Activated naive CD4-positive, alpha-beta T cell treated with anti-CD3 and anti-CD28 coated beads, Interleukin-2, amount 10 ng/mL, durations not matched to agents 7 days and 5 days (primary cell): Measurements from ENCODE around the gene POLE.

Experiments used
- CTCF ChIA-PET: fragments of 350-600 bp; sonication (Branson Sonifier 250); formaldehyde crosslinking; loops from one replicate; lab custom pipeline; 2021; ENCODE audit warnings: antibody characterized with exemption; lab: Charles Lee
- DNase-seq: peaks from one replicate; pipeline ENCODE4 v3.0.0-alpha.2; 2020
- H3K27ac Mint-ChIP-seq: one replicate; pipeline ENCODE4 v1.8.0; 2021; ENCODE audit warnings: mild to moderate bottlenecking, moderate library complexity, mixed read lengths
- H3K27me3 Mint-ChIP-seq: one replicate; pipeline ENCODE4 v1.8.0; 2021; ENCODE audit warnings: mild to moderate bottlenecking, mixed read lengths
- H3K36me3 Mint-ChIP-seq: one replicate; pipeline ENCODE4 v1.8.0; 2021; ENCODE audit warnings: mixed read lengths
- H3K4me1 Mint-ChIP-seq: one replicate; pipeline ENCODE4 v1.8.0; 2021; ENCODE audit warnings: mixed read lengths
- H3K4me3 Mint-ChIP-seq: one replicate; pipeline ENCODE4 v1.8.0; 2021; ENCODE audit warnings: mild to moderate bottlenecking, moderate library complexity, mixed read lengths
- H3K9me3 Mint-ChIP-seq: one replicate; pipeline ENCODE4 v1.8.0; 2021; ENCODE audit warnings: mixed read lengths

Gene POLE

GRCh38 chr12:132630672-132631071 lies 56.5 kb downstream of the POLE start:
- Mint-ChIP-seq H3K4me1 (no peaks in the 10 kb centered on the region), H3K9me3 (no peaks in the 10 kb centered on the region), H3K4me3 (no peak overlapping the region), H3K27me3 (no peaks in the 10 kb centered on the region), H3K27ac (no peak overlapping the region), H3K36me3 (peaks cover 54% of the 10 kb centered on the region)
- CTCF ChIA-PET, result interaction anchor here (1.8 kb wide), 1 partner anchor 16 kb away, joined by 8 read pairs; no protein-coding TSS in a partner anchor
- DNase-seq, result no peak

- Mint-ChIP-seq H3K9me3 (no peaks in the 10 kb centered on the region), H3K27me3 (no peaks in the 10 kb centered on the region)
Measured at GRCh38 chr12:132629330-132629729, 57.8 kb downstream of the POLE start.

GRCh38 chr12:132625731-132626430 lies 61.3 kb downstream of the POLE start:
- no peak for DNase-seq
- Mint-ChIP-seq H3K4me3 (no peak overlapping the region), H3K27me3 (peaks cover 11% of the 10 kb centered on the region)

More at GRCh38 chr12:132629330-132629729, 57.8 kb downstream of the POLE start:
- DNase-seq, result no peak
- H3K27ac Mint-ChIP-seq, result no peak overlapping the region
- H3K4me3 Mint-ChIP-seq, result no peak overlapping the region
- no peaks in the 10 kb centered on the region for H3K4me1 Mint-ChIP-seq
- peaks cover 48% of the 10 kb centered on the region for H3K36me3 Mint-ChIP-seq
- CTCF ChIA-PET, result interaction anchor here (1.8 kb wide), 1 partner anchor 14 kb away, joined by 8 read pairs; no protein-coding TSS in a partner anchor

GRCh38 chr12:132624910-132625630 lies 62.1 kb downstream of the POLE start:
- H3K9me3 Mint-ChIP-seq, result no peaks in the 10 kb centered on the region
- no peak overlapping the region for H3K27ac Mint-ChIP-seq
- CTCF ChIA-PET, result no interaction called here
- H3K4me1 Mint-ChIP-seq, result peaks cover 5% of the 10 kb centered on the region
- H3K27me3 Mint-ChIP-seq, result peaks cover 19% of the 10 kb centered on the region
- H3K36me3 Mint-ChIP-seq, result peaks cover 20% of the 10 kb centered on the region
- no peak for DNase-seq
- no peak overlapping the region for H3K4me3 Mint-ChIP-seq

More at GRCh38 chr12:132625731-132626430, 61.3 kb downstream of the POLE start:
- CTCF ChIA-PET, result no interaction called here
- peaks cover 26% of the 10 kb centered on the region for H3K36me3 Mint-ChIP-seq
- H3K4me1 Mint-ChIP-seq, result peaks cover 5% of the 10 kb centered on the region
- no peak overlapping the region for H3K27ac Mint-ChIP-seq
- H3K9me3 Mint-ChIP-seq, result no peaks in the 10 kb centered on the region

- H3K9me3 Mint-ChIP-seq, result no peaks in the 10 kb centered on the region
- DNase-seq, result no peak
- no peak overlapping the region for H3K4me3 Mint-ChIP-seq
- H3K4me1 Mint-ChIP-seq, result peaks cover 5% of the 10 kb centered on the region
- H3K27ac Mint-ChIP-seq, result no peak overlapping the region
- CTCF ChIA-PET, result no interaction called here
- H3K36me3 Mint-ChIP-seq, result peaks cover 14% of the 10 kb centered on the region
- peaks cover 26% of the 10 kb centered on the region for H3K27me3 Mint-ChIP-seq
Measured at GRCh38 chr12:132624186-132624855, 62.8 kb downstream of the POLE start.

- Mint-ChIP-seq H3K27ac (peak overlapping the region; percentile 22), H3K36me3 (peaks cover 8% of the 10 kb centered on the region), H3K4me1 (peaks cover 5% of the 10 kb centered on the region), H3K4me3 (no peak overlapping the region), H3K9me3 (no peaks in the 10 kb centered on the region), H3K27me3 (peaks cover 30% of the 10 kb centered on the region)
- CTCF ChIA-PET, result interaction anchor here (1.1 kb wide), 1 partner anchor 8 kb away, joined by 3 read pairs; no protein-coding TSS in a partner anchor
- DNase-seq, result no peak
Measured at GRCh38 chr12:132623072-132623869, 63.9 kb downstream of the POLE start.

GRCh38 chr12:132622437-132623071 lies 64.6 kb downstream of the POLE start:
- Mint-ChIP-seq H3K9me3 (peaks cover 3% of the 10 kb centered on the region), H3K27ac (peak overlapping the region; percentile 22), H3K4me1 (peaks cover 9% of the 10 kb centered on the region), H3K4me3 (no peak overlapping the region), H3K27me3 (peaks cover 37% of the 10 kb centered on the region), H3K36me3 (peaks cover 13% of the 10 kb centered on the region)
- CTCF ChIA-PET, result interaction anchor here (1.1 kb wide), 2 partner anchors 8 to 209 kb away, joined by 3 read pairs; no protein-coding TSS in a partner anchor
- DNase-seq, result no peak

GRCh38 chr12:132621657-132622435 lies 65.3 kb downstream of the POLE start:
- CTCF ChIA-PET, result interaction anchor here (1.1 kb wide), 1 partner anchor 208 kb away, joined by 3 read pairs; no protein-coding TSS in a partner anchor
- Mint-ChIP-seq H3K4me1 (peaks cover 9% of the 10 kb centered on the region), H3K9me3 (peaks cover 7% of the 10 kb centered on the region), H3K27ac (no peak overlapping the region), H3K4me3 (no peak overlapping the region), H3K27me3 (peaks cover 44% of the 10 kb centered on the region), H3K36me3 (peaks cover 13% of the 10 kb centered on the region)
- DNase-seq, result no peak

GRCh38 chr12:132620899-132621656 lies 66.1 kb downstream of the POLE start:
- H3K4me1 Mint-ChIP-seq, result peaks cover 9% of the 10 kb centered on the region
- peaks cover 52% of the 10 kb centered on the region for H3K27me3 Mint-ChIP-seq
- CTCF ChIA-PET, result interaction anchor here (1.1 kb wide), 1 partner anchor 207 kb away, joined by 3 read pairs; no protein-coding TSS in a partner anchor
- no peak for DNase-seq
- H3K27ac Mint-ChIP-seq, result no peak overlapping the region
- H3K4me3 Mint-ChIP-seq, result no peak overlapping the region
- H3K36me3 Mint-ChIP-seq, result peaks cover 13% of the 10 kb centered on the region
- H3K9me3 Mint-ChIP-seq, result peaks cover 7% of the 10 kb centered on the region

- Mint-ChIP-seq H3K27ac (no peak overlapping the region), H3K4me1 (peaks cover 9% of the 10 kb centered on the region), H3K9me3 (peaks cover 7% of the 10 kb centered on the region), H3K36me3 (peaks cover 11% of the 10 kb centered on the region), H3K27me3 (peaks cover 59% of the 10 kb centered on the region), H3K4me3 (no peak overlapping the region)
- DNase-seq, result no peak
- CTCF ChIA-PET, result no interaction called here
Measured at GRCh38 chr12:132620113-132620898, 66.8 kb downstream of the POLE start.

GRCh38 chr12:132619386-132620112 lies 67.6 kb downstream of the POLE start:
- Mint-ChIP-seq H3K4me3 (no peak overlapping the region), H3K4me1 (peaks cover 14% of the 10 kb centered on the region), H3K9me3 (peaks cover 9% of the 10 kb centered on the region), H3K27me3 (peaks cover 66% of the 10 kb centered on the region), H3K36me3 (peaks cover 6% of the 10 kb centered on the region), H3K27ac (no peak overlapping the region)
- no peak for DNase-seq
- CTCF ChIA-PET, result no interaction called here
